Adipose tissue (tissue), 3 donors: ENCODE results near the gene NUTF2. TPM values are rescaled to one million over a fixed set of nuclear protein-coding genes. Genes with fewer than 3 reads are reported as not detected.

ENCODE experiments used
- H3K27ac ChIP-seq: one replicate; pipeline ENCODE4 v1.5.1; 2013; ENCODE audit warnings: low read depth, low read length
- WGBS, 3 donors: extraction: QIAGEN DNeasy Blood & Tissue Kit; methylation state at CpG; one replicate each; pipeline ENCODE4 v1.1.7; 2013; 5-methylcytosine and 5-hydroxymethylcytosine counted together
- polyA plus RNA-seq, 3 donors: library from polyadenylated mRNA; stranded (reverse); fragments of 200-250 nt; gene quantifications; one replicate each; pipeline ENCODE4 v1.2.3, GENCODE V29; 2013
- donor health status: healthy with polysubstance abuse.
- donor health status: Bipolar disorder and iron deficiency.
- donor health status: healthy.

Gene NUTF2
- polyA plus RNA-seq, result 100 to 1,000 TPM in 2 of 3 donors, 10 to 100 TPM in 1; 63.8 to 120 (median 113) TPM

DNA sequence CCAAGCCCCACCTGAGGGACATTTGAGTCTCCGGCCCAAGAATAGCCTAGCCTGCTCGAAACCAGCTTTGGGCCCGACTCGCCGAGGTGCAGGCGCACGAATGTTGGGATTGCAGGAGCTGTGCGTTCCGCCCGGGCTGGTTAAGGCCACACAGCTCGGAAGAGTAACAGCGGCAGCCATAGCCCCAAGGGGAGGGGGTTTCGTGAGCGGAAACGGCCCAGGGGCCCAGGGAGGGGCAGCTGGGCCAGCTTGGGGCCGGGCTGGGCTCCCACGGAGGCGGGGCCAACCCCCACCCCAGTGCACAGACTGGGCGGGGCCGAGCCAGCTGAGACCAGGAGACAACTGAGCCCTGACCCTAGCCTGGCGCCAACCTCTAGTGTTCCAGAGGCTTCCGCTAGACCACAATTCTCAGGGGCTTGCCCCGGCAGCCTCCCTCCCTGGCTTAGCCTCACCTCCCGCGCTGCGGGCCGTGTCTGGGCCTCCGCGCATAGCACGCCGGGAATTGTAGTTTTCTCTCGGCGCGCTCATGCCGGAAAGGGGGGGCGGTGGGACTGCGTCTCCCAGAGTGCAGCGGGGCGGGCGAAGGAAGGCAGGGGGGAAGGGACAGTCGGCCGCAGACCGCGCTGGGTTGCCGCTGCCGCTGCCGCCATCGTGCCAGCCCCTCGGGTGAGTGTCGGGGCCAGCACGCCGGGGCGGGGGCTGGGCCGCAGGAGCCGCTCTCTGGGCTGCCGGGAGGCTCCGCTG is at the start of gene NUTF2:
Gene NUTF2, plus strand, starts transcription at position 614 of the 744 bp plus-strand sequence. CDS start 18,198 bp downstream, outside the sequence.
- H3K27ac ChIP-seq, result no peak within 1 kb of the TSS
- 0 to 1% (median 0%) methylated on average over 43 to 57 of the region's 57 CpGs for WGBS, 3 donors

DNA sequence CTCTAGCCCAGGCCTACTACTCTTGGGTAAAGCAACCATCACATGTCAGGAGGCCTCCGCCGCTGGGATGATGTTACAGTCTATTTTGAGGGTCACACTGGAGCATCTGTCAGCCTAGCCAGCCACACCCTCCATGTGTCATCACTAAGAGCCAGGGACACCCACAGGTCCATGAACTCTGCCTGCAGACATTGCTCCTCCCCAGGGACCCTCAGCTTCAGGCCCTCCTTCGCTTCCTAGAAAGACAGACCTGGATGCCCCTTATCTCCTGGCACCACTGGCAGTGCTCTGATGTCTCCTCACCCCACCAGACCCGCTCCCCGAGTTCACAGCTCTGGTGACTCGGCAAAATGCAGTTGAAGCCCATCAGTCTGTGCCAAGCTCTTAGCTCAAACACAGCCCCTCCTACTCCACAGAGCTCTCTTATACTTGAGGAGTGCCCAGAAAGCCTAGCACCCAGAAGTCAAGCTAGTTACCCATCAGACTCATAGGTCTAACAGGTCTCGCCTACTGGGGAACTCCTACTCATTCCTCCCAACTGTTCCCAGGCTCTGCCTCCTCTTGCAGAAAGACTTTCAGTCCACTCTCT is 46.3 kb upstream of the NUTF2 start:
- WGBS, 3 donors, result 72 to 83% (median 75%) methylated on average over 7 of the region's 7 CpGs
- H3K27ac ChIP-seq, result no peak overlapping the region

DNA sequence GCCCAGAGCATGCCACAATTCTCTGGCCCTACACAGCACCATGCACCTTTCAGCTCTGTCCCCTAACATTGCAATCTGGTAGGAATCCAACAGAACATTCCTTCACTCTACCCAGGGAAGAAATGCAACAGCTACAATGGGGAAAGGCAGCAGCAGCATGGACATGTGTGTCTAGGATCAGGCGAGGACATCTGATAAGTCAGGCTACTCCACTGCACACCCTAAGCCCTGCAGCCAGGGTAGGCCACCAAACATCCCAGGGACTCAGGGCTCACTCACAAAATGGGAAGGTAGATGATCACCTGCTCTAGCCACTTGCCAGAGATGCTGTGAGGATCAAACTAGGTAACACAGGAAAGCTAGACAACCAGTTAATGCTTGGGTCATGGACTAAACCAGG is 45.5 kb upstream of the NUTF2 start:
- 70 to 100% (median 95%) methylated on average over 1 of the region's 1 CpG for WGBS, 3 donors
- no peak overlapping the region for H3K27ac ChIP-seq

DNA sequence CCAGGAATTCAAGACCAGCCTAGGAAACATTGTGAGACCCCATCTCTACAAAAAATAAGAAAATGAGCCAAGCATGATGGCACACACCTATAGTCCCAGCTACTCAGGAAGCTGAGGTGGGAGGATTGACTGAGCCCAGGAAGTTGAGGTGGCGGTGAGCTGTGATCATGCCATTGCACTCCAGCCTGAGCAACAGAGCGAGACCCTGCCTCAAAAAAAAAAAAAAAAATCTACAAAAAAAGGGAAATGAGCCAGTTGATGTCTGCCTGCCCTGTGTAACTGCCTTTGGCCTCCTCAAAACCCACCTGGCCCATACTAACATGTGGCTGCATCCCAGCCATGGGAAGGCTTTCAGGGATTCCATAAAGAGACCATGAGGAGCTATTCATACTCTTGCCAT is 44.9 kb upstream of the NUTF2 start:
- 73 to 84% (median 81%) methylated on average over 2 of the region's 2 CpGs for WGBS, 3 donors
- no peak overlapping the region for H3K27ac ChIP-seq

DNA sequence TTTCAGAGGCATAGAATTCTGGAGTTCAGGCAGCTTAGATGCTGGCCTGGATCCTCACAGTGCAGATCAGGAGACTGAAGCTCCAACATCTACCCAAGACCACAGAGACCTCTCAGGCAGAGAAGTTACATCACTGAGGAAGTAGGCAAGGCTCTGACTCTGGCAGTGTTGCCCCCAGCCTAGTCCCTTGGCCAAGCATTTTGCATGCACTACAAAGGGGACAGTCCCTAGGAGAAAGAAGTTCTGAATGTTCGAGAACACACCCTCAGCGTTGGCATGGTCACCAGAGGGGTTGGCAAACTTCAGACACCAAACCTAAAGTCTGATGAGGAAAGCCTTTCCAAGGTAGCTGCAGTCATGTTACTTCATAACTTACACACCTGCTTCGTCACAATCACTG is 42.8 kb upstream of the NUTF2 start:
- 66 to 94% (median 74%) methylated on average over 3 of the region's 3 CpGs for WGBS, 3 donors
- H3K27ac ChIP-seq, result no peak overlapping the region

DNA sequence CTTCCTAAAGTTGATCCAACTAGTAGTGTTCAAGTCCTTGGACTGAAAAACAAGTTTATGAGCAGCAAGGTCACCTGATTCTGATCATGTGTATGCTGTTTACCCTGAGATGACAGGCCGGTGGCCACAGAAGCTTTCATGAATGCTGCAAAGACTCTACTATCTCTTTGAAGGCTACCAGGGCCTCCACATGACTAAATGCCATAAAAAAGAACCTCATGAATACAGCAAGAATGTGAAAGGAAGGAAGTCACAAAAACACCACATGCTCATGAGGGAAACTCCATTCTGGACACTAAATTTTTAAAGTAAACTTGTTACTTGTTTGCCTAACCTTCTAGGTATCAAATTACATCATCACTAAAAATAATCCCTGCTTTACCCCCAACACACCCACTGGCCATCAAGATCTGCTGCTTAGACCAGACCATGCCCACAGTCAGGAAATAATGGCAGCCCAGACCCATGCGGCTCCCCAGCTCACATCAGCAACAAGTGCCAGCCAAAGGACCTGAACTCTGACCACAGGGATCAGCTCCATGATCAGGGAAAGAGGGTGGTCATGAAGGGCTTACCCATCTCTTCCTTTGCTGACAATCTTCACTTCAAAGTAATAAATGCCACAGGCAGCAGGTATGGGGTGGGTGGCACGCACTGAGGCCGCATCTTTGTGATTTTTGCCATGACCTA is 41.7 kb upstream of the NUTF2 start:
- H3K27ac ChIP-seq, result no peak overlapping the region
- 62 to 86% (median 85%) methylated on average over 4 of the region's 4 CpGs for WGBS, 3 donors

DNA sequence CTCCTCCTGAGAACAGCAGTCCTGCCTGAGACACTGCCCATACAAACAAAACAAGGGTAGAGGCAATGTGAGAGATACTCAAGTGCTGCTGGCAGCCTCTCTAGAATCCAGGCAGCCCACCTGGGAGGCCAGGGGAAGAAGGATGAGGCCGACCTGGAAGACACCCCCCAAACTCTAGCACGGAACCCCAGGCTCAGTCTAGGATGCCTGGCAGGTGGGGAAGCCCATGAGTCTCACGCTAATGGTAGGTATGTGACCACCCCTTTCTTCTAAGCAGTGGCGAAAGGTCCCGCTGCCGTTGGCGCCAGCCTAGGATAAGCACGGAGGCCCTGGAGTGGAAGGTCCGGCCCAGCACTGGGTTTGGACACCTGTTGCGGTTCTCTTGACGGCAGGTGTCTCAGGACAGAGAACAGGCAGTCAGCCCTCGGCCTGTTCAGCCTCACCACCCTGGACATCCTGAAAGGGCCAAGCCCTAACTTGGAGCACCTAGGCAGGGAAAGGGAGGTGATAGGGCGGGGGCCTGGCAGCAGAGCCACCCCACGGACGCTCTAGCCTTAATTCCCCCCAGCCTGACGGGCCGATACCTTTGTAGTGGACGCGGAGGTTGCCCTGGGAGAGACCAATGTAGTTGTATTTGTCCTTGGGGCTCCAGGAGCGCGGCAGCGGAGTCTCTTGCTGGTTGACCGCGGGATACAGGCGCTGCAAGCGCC is 40.9 kb upstream of the NUTF2 start:
- H3K27ac ChIP-seq, result no peak overlapping the region
- WGBS, 3 donors, result 0 to 1% (median 1%) methylated on average over 26 of the region's 26 CpGs

DNA sequence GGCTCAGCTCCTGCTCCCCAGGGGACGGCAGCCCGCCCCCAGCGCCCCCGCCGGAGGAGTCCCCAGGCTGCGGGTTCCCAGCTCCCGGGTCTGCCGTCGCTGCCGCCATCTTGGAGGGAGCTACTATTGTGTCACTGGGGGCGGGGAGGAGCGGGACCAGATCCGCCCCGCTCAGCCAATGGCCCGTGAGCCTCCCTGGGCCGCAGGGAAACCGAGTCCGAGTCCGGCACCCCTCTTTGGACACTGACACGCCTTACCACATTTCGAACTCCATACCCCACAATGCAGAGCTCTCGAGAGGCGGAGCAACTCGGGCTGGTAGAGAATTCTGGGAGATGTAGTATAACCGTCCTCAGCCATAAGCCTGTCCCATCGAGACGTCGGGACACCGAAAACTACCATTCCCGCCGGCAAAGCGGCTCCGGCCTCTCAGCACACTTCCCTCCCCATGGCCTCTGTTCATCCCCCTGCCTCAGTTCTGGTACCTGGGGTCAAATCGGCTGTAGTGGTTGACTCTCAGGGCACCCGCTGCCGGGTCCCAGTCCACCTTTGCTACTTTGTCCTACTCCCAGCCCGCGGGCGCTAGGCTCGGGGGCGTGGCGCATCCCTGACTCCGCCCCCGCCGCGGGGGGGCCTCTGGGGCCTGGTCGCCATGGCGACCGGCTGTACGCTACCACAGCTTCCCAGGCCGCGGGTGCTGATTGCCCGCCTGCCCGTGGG is 40.1 kb upstream of the NUTF2 start, which contains the start of the genes RANBP10 and TSNAXIP1:
Gene RANBP10, minus strand, starts transcription at position 133 of the 720 bp plus-strand sequence. Its CDS starts 24 bp downstream, at position 109.
Gene TSNAXIP1, plus strand, starts transcription at position 462 of the 720 bp plus-strand sequence. CDS start 261 bp downstream, outside the sequence.
- WGBS, 3 donors, result 0 to 1% (median 0%) methylated on average over 54 of the region's 54 CpGs
- no peak within 1 kb of the TSS for H3K27ac ChIP-seq

DNA sequence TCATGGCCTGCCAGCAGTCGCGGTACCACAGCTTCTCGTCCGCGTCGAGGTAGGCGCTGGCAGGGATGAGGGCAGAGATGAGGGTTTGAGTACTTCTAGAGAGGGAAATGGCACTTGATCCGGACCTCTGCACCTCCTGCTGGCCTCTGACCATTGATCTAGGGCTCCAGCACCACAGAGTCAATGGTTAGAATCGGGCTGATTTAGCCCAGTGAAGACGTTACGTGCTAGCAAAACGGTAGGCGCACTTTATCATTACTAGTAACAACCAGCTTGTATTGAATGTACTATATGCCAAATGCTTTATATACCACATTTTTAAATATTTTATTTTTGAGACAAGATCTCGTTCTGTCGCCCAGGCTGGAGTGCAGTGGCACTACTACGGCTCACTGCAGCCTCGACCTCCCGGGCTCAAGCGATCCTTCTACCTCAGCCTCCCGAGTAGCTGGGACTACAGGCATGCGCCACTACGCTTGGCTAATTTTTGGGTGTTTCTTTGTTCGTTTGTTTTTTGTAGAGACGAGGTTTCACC is 39.5 kb upstream of the NUTF2 start:
- WGBS, 3 donors, result 23 to 34% (median 30%) methylated on average over 24 of the region's 24 CpGs
- no peak overlapping the region for H3K27ac ChIP-seq

DNA sequence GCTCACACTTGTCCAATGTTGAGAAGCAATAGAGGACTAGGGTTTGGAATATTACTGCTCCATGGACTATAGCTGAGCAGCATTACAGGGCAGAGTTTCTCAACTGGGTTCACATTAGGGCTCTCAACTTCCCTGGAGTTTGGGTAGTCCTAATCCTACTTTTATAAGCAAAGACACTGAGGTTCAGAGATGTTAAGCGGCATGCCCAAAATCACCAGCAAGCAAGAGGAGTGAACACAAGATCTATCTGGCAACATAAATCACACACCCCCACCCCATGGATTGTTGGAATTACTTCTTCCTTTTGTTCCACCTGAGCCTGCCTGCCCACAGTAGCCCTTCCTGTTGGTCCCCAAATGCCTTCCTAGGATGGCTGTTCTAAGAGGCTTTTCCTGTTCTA is 34.8 kb upstream of the NUTF2 start:
- no peak overlapping the region for H3K27ac ChIP-seq
- WGBS, 3 donors, result 93 to 100% (median 98%) methylated on average over 1 of the region's 1 CpG

DNA sequence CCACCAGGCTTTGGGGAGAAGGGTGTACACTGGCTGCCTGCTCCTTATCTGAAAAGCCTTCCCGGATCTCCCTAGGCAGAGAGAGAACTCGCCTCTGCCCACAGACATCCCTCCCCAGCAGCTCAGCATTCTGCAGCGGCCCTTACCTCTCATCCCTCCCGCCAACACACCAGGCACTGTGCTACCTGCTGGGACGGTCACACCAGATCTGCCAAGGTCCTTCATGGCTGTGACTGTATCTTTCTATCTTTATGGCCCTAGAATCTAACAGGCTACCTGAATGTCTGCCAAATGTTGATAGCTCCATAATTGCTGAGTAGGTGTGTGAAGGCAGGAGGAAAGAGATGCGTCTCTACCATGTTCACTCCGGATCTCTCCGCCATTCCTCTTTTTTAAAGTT is 32.2 kb upstream of the NUTF2 start:
- H3K27ac ChIP-seq, result no peak overlapping the region
- WGBS, 3 donors, result 86 to 93% (median 89%) methylated on average over 8 of the region's 8 CpGs

DNA sequence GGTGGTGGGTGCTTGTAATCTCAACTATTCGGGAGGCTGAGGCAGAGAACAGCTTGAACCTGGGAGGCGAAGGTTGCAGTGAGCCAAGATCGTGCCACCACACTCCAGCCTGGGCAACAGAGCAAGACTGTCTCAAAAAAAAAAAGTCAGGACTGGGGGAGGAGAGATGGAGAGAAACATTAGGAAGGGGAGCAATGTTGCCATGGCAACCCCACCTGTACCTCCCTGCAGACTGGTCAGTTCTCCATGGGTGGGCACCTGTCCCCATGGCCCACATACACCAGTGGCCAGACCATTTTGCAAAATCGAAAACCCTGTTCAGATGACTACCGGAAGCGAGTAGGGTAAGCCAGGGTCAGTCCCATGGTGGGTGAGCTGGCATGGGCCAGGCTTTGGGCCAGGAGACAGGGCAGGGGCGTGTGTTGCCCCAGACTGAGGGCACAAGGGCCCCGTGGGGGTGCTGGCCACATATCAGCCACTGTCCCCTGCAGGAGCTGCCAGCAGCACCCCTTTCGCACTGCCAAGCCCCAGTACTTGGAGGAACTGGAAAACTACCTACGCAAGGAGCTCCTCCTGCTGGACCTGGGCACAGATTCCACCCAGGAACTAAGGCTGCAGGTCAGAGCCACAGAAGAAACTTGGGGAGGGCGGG is 26.0 kb upstream of the NUTF2 start:
- WGBS, 3 donors, result 87 to 94% (median 94%) methylated on average over 11 of the region's 11 CpGs
- no peak overlapping the region for H3K27ac ChIP-seq

DNA sequence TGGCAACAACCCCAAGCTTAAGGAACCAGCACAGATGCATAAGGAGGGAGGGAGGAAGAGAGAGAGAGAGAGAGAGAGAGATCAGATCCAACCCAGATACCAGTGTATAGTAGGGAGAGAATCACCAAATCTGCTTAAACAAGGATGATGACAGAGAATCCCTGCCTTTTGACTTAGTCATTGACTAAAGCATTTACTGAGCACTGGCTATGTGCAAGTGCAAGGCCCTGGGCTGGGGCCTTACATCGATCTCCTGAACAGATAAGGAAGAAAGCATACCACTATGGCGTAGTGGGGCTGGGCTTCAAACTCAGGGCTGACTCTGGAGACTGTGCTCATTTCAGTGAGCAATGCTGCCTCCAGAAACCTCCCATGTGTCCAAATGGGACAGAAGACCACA is 24.2 kb upstream of the NUTF2 start:
- H3K27ac ChIP-seq, result no peak overlapping the region
- 80 to 93% (median 87%) methylated on average over 2 of the region's 2 CpGs for WGBS, 3 donors

DNA sequence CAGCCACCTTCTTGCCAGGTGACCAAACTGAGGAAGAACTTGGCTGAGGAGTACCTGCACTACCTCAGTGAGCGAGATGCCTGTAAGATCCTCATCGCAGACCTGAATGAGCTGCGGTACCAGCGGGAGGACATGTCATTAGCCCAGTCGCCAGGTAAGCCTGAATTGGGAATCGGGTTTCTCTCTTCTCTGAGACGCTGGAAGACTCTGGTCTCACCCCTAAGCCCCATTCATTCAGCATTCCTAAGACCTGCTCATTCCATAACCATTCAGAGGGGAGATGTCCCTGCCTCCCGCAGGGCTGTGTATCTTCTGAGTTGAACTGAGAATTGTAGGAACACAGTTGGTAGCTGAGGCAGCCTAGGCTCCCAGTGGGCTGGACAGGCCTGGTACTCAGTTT is 21.6 kb upstream of the NUTF2 start:
- H3K27ac ChIP-seq, result no peak overlapping the region
- WGBS, 3 donors, result 86 to 92% (median 90%) methylated on average over 8 of the region's 8 CpGs

DNA sequence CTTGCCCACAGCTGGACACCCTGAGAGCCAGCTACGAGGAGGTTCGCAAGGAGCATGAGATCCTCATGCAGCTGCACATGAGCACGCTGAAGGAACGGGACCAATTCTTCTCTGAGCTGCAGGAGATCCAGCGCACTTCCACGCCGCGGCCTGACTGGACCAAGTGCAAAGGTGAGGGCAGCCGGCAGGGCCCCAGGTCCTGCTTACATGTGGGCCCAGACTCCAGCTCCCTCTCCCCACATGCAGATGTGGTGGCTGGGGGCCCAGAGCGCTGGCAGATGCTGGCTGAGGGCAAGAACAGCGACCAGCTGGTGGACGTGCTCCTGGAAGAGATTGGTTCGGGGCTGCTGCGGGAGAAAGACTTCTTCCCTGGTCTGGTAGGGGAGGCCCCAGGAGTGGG is 20.8 kb upstream of the NUTF2 start:
- H3K27ac ChIP-seq, result no peak overlapping the region
- WGBS, 3 donors, result 89 to 95% (median 93%) methylated on average over 14 of the region's 14 CpGs

DNA sequence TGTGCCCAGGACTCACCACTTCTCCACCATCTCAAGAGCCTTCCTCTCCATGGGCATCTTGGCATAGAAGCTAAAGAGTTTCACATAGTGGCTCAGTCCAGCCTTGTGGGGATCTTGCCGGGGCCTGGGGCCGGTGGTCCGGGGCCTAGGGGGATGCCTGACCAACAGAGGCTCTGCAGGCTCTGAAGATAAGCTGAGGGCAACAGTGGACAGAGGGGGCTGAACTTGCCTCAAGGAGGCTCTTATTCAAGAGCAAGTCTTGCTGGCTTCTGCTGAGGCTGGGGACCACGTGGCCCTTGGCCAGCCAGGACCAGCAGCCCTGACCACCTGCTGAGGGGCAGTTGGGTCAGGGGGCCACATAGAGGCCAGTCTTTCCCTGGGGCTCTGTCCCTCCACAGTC is 18.1 kb upstream of the NUTF2 start:
- 93 to 94% (median 93%) methylated on average over 4 of the region's 4 CpGs for WGBS, 3 donors
- H3K27ac ChIP-seq, result no peak overlapping the region

DNA sequence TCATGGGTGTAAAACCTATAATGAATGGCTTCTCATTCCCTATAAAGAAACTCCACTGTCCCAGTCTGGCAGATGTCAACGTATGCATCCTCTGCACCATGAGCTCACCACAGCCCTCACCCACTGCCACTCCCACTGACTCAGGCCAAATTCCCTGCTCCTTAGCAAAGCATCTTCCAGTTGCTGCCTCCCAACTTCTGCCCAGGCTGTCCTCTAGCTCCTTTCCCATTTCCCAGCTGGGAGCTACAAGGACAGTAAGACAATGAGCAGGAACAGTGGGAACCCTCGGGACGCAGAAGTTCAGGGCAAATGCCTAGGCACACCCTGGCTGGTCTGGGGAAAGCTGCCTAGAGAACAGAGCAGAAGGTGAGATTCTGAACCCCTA is 13.7 kb upstream of the NUTF2 start:
- no peak overlapping the region for H3K27ac ChIP-seq
- 0 to 3% (median 2%) methylated on average over 3 of the region's 3 CpGs for WGBS, 3 donors
